PC-3 (cell line): ENCODE results near the gene RAP1GAP. TPM values are rescaled to one million over a fixed set of nuclear protein-coding genes. Genes with fewer than 3 reads are reported as not detected.

ENCODE experiments used
- ATAC-seq: fragments of 200-7000 bp; cut with Tn5 transposase; 2 replicates; pipeline ENCODE4 v1.9.1; 2020; ENCODE audit warnings: mild to moderate bottlenecking, moderate library complexity
- BruUV-seq: library from RNA; stranded (reverse); fragments of 400-500 nt; replicated peaks from 2 replicates; lab custom pipeline; 2021; lab: Mats Ljungman, UMichigan
- CTCF ChIA-PET: fragments of 300-600 bp; sonication (Branson Sonifier 250); formaldehyde crosslinking; loops from one replicate; lab custom pipeline; 2022; ENCODE audit warnings: antibody characterized with exemption; lab: Charles Lee
- POLR2A ChIA-PET: fragments of 300-600 bp; sonication (Branson Sonifier 250); formaldehyde crosslinking; loops from one replicate; lab custom pipeline; 2022; ENCODE audit warnings: antibody characterized with exemption; ENCODE audit not compliant: unreplicated experiment; lab: Charles Lee
- DNase-seq: peaks from one replicate; pipeline ENCODE4 v3.0.0-alpha.2; 2015
- H2AFZ ChIP-seq: fragments of 300-600 bp; sonication (generic); 2 replicates; pipeline ENCODE4 v1.6.0; 2016; ENCODE audit warnings: antibody characterized with exemption, low read length
- H3F3A ChIP-seq: fragments of 300-600 bp; sonication (generic); one replicate; pipeline ENCODE4 v1.6.0; 2017; ENCODE audit warnings: antibody characterized with exemption, low read length, control low read depth, mild to moderate bottlenecking; ENCODE audit not compliant: unreplicated experiment
- H3K27ac ChIP-seq: fragments of 300-600 bp; sonication (generic); 2 replicates; pipeline ENCODE4 v1.5.1; 2016; ENCODE audit warnings: mild to moderate bottlenecking, low read length
- H3K27me3 ChIP-seq: fragments of 300-600 bp; sonication (generic); 2 replicates; pipeline ENCODE4 v1.6.1; 2016; ENCODE audit warnings: low read length, mixed read lengths
- H3K36me3 ChIP-seq: fragments of 300-600 bp; sonication (generic); 2 replicates; pipeline ENCODE4 v1.6.1; 2016; ENCODE audit warnings: low read depth, mixed run types, low read length, mixed read lengths
- H3K4me1 ChIP-seq: fragments of 300-600 bp; sonication (generic); 2 replicates; pipeline ENCODE4 v1.5.1; 2016; ENCODE audit warnings: low read length; ENCODE audit not compliant: insufficient read depth
- H3K4me2 ChIP-seq: fragments of 300-600 bp; sonication (generic); 2 replicates; pipeline ENCODE4 v1.6.0; 2016; ENCODE audit warnings: low read length
- H3K4me3 ChIP-seq: fragments of 300-600 bp; sonication (generic); 2 replicates; pipeline ENCODE4 v1.5.1; 2016; ENCODE audit warnings: mild to moderate bottlenecking, low read length, mixed read lengths
- H3K79me2 ChIP-seq: fragments of 300-600 bp; sonication (generic); 2 replicates; pipeline ENCODE4 v1.6.1; 2017; ENCODE audit warnings: low read length, mixed read lengths
- H3K9ac ChIP-seq: fragments of 300-600 bp; sonication (generic); 2 replicates; pipeline ENCODE4 v1.6.0; 2016; ENCODE audit warnings: mild to moderate bottlenecking, low read length
- H3K9me2 ChIP-seq: fragments of 300-600 bp; sonication (generic); replicated peaks from 2 replicates; pipeline ENCODE4 v1.6.1; 2016; ENCODE audit warnings: mixed run types, low read length, mixed read lengths
- H3K9me3 ChIP-seq: fragments of 300-600 bp; sonication (generic); 2 replicates; pipeline ENCODE4 v1.6.1; 2016; ENCODE audit warnings: low read length, mixed read lengths
- H4K20me1 ChIP-seq: fragments of 300-600 bp; sonication (generic); 2 replicates; pipeline ENCODE4 v1.6.1; 2016; ENCODE audit warnings: low read length, mixed read lengths
- EZH2 ChIP-seq: fragments of 300-600 bp; sonication (generic); IDR thresholded peaks from one replicate; pipeline ENCODE4 v1.6.1; 2017; ENCODE audit warnings: antibody characterized with exemption, mild to moderate bottlenecking, low read length; ENCODE audit not compliant: unreplicated experiment
- EZH2phosphoT487 ChIP-seq: fragments of 300-600 bp; sonication (generic); IDR thresholded peaks from 2 replicates; pipeline ENCODE4 v1.6.1; 2018; ENCODE audit warnings: mild to moderate bottlenecking, antibody characterized with exemption, low read length, borderline replicate concordance
- intact Hi-C: fragments of 100-400 bp; cut with micrococcal nuclease; formaldehyde crosslinking; loops from 2 replicates; pipeline ENCODE4 v1.9.0; 2023
- total RNA-seq: library from RNA; depleted of rRNA; stranded (reverse); fragments of >200 nt; gene quantifications from 2 replicates; pipeline ENCODE4 v1.2.3, GENCODE V29; 2014
- TF ChIP-seq, protein P1 (sequence below): fragments of 300-600 bp; sonication (generic); conservative IDR thresholded peaks from 2 replicates; pipeline ENCODE4 v1.5.1; 2017; ENCODE audit warnings: antibody characterized with exemption, low read depth, mild to moderate bottlenecking, low read length

Gene RAP1GAP
- total RNA-seq, 1 experiment from 2014 or later: 12.1 TPM

DNA sequence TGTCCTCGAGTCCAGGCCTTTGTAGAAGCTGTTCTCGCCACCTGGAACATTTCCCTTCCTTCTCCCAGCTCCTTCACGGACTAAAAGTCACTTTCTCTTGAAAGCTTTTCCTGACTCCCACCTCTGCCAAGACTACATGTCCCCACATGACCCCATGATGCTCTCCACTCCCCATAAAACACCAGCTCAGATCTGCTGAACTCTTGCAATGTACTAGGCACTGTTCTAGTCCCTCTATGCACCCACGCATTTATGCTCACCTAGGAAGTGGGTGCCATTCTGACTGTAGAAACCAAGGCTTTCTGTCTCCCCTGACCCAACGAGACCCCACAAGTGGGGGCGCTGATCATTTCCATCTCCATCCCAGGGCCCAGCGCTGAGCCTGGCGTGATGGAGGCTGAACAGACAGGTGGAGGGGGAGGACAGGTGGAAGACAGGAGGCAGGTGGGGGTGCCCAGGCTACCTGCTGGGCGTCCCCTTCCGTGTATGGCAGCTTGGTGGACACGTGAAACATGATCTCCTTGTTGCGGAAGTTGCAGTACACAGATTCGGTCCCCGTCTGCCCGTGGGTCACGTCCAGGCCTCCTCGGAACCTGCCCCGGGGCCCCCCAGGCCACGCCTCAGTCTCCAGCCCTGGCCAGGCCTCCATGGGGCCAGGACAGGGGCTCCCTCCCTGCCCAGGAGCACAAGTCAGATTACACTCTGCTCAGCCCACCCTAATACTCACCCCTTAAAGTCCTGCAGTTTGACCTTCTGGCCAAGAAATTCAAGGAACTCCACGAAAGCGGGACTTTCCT is 58.0 kb downstream of the RAP1GAP start:
- POLR2A ChIA-PET: no interaction called here
- no peak for ATAC-seq
- Histone ChIP-seq H3K27ac (no peak overlapping the region), H3K4me2 (no peak overlapping the region), H4K20me1 (no peaks in the 10 kb centered on the region), H3K4me3 (no peak overlapping the region), H3K9me2 (no peaks in the 10 kb centered on the region), H3K9ac (no peak overlapping the region), H3F3A (no peaks in the 10 kb centered on the region), H2AFZ (no peak overlapping the region), H3K36me3 (no peaks in the 10 kb centered on the region), H3K9me3 (no peaks in the 10 kb centered on the region), H3K79me2 (no peaks in the 10 kb centered on the region), H3K4me1 (peaks cover 10% of the 10 kb centered on the region; the same call in 1 of the 2 replicates), H3K27me3 (no peaks in the 10 kb centered on the region)
- TF ChIP-seq, protein P1, sequence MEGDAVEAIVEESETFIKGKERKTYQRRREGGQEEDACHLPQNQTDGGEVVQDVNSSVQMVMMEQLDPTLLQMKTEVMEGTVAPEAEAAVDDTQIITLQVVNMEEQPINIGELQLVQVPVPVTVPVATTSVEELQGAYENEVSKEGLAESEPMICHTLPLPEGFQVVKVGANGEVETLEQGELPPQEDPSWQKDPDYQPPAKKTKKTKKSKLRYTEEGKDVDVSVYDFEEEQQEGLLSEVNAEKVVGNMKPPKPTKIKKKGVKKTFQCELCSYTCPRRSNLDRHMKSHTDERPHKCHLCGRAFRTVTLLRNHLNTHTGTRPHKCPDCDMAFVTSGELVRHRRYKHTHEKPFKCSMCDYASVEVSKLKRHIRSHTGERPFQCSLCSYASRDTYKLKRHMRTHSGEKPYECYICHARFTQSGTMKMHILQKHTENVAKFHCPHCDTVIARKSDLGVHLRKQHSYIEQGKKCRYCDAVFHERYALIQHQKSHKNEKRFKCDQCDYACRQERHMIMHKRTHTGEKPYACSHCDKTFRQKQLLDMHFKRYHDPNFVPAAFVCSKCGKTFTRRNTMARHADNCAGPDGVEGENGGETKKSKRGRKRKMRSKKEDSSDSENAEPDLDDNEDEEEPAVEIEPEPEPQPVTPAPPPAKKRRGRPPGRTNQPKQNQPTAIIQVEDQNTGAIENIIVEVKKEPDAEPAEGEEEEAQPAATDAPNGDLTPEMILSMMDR: no peak
- TF ChIP-seq EZH2: no peak
- no peak for TF ChIP-seq EZH2phosphoT487
- intact Hi-C loops: no loop called here
- CTCF ChIA-PET: no interaction called here
- no TSS peak for BruUV-seq
- no peak for DNase-seq

GRCh38 chr1:21610027-21610426 is 59.1 kb downstream of the RAP1GAP start:
- no TSS peak for BruUV-seq
- intact Hi-C loops: no loop called here
- no peaks in the 10 kb centered on the region for H3K79me2 ChIP-seq
- ATAC-seq (no peak), DNase-seq (no peak)
- H3F3A ChIP-seq: no peaks in the 10 kb centered on the region
- H2AFZ ChIP-seq: no peak overlapping the region
- H3K27ac ChIP-seq: no peak overlapping the region
- H3K9ac ChIP-seq: no peak overlapping the region
- no peaks in the 10 kb centered on the region for H4K20me1 ChIP-seq
- H3K9me3 ChIP-seq: no peaks in the 10 kb centered on the region
- ChIA-PET POLR2A (interaction anchor here (0.5 kb wide), 1 partner anchor 440 kb away, joined by 6 read pairs; no protein-coding TSS in a partner anchor), CTCF (no interaction called here)
- peaks cover 8% of the 10 kb centered on the region; the same call in 1 of the 2 replicates for H3K4me1 ChIP-seq
- no peaks in the 10 kb centered on the region for H3K27me3 ChIP-seq
- H3K36me3 ChIP-seq: no peaks in the 10 kb centered on the region
- H3K9me2 ChIP-seq: no peaks in the 10 kb centered on the region
- TF ChIP-seq EZH2phosphoT487 (no peak), EZH2 (no peak)
- TF ChIP-seq, protein P1: no peak
- H3K4me2 ChIP-seq: no peak overlapping the region
- no peak overlapping the region for H3K4me3 ChIP-seq

GRCh38 chr1:21608798-21609197 is 60.4 kb downstream of the RAP1GAP start:
- POLR2A ChIA-PET: no interaction called here
- TF ChIP-seq, protein P1: no peak
- TF ChIP-seq EZH2 (no peak), EZH2phosphoT487 (no peak)
- Histone ChIP-seq H3F3A (no peaks in the 10 kb centered on the region), H3K9me3 (no peaks in the 10 kb centered on the region), H3K4me3 (no peak overlapping the region), H3K4me1 (no peaks in the 10 kb centered on the region), H3K27me3 (no peaks in the 10 kb centered on the region), H3K9ac (no peak overlapping the region), H3K36me3 (no peaks in the 10 kb centered on the region), H3K9me2 (no peaks in the 10 kb centered on the region), H3K4me2 (no peak overlapping the region), H4K20me1 (no peaks in the 10 kb centered on the region), H3K79me2 (no peaks in the 10 kb centered on the region), H3K27ac (no peak overlapping the region), H2AFZ (no peak overlapping the region)
- DNase-seq: no peak
- BruUV-seq: no TSS peak
- CTCF ChIA-PET: no interaction called here
- intact Hi-C loops: no loop called here
- ATAC-seq: no peak
